CD4-positive, alpha-beta T cell treated with Interleukin-4 for 4 hours (primary cell): ENCODE data around the gene CFH.
A peak's percentile ranks its signal among the peaks of the same experiment; 100 is the strongest.
"Not testable (repeated sequence)": the region's sequence is repeated elsewhere in the genome, so short reads cannot be mapped to it uniquely, and the experiment has no call there.

ENCODE experiments used
- DNase-seq: peaks from one replicate; pipeline ENCODE4 v3.0.0-alpha.2; 2020

Gene CFH

GRCh38 chr1:196651637-196652215 lies at the start of gene CFH:
Gene CFH, plus strand, starts transcription at chr1:196652043. Its CDS starts 75 bp downstream, at chr1:196652118.
- DNase-seq: no peak

DNA sequence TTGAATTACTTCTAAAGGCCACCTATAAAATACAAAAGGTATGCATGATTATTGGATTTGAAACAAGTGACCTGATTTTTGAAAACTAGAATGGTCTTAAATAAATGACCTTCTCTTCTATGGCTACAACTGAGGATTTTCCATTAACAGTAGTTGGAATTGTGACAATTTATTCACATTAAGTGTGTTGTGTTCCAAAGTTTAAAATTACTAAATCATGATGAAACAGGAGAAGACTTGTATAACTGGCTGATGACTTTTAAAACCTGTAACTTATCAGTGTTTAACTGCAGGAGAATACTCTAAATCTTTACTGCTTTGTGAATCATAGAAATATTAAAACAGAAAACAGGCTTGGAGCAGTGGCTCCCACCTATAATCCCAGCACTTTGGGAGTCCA lies 48.2 kb upstream of the CFH start:
- DNase-seq: no peak

GRCh38 chr1:196607981-196608380 lies 43.9 kb upstream of the CFH start:
- no peak for DNase-seq

- DNase-seq: no peak
These were observed 43.2 kb upstream of the CFH start, which contains the start of gene KCNT2 for GRCh38 chr1:196608390-196609369. Gene KCNT2, minus strand, starts transcription at chr1:196608440. Its CDS starts 131 bp downstream, at chr1:196608309.

GRCh38 chr1:196609370-196609737 lies 42.5 kb upstream of the CFH start:
- no peak for DNase-seq

- no peak for DNase-seq
These were observed 40.0 kb upstream of the CFH start for GRCh38 chr1:196611873-196612272.

DNA sequence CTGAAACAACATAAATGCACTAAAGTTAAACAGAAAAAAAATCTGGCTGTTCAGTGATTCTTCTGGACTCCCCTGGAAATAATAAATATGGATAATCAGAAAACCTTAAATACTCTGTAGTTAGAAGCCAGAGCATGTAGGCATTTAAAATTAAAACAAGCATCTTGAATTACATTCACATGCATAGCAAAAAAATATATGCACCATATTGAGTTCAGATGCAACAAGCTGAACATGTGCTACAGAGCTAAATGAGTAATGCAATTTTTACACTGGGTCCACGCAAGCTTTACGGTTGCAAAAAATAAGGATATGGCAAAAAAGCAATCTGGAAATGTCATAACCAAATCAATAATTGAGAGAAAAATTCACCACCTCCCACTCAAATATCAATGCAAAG lies 32.1 kb upstream of the CFH start:
- DNase-seq: no peak

GRCh38 chr1:196623079-196623478 lies 28.8 kb upstream of the CFH start:
- no peak for DNase-seq

- DNase-seq: no peak
These were observed 23.0 kb upstream of the CFH start for GRCh38 chr1:196628838-196629237.

- DNase-seq: no peak
These were observed 14.2 kb upstream of the CFH start for GRCh38 chr1:196637606-196638005.

DNA sequence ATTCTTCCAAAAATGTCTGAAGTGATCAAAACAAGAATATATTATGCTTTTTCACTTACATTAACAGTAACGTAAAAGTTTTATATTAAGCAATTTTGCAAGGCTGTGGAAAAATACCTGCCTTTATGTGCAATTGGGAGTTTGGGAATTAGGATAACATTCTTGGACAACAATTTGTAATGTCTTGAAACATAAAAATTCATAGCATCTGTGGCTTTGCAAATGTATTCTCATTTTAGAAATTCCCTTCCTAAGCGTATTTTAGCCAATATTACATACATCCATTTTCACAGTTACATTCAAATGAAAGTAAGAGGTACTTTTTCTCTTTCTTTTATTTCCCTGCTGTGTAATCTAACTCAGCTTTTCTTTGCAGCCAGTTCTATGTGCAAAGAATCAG lies 13.4 kb upstream of the CFH start:
- no peak for DNase-seq

- not testable (repeated sequence) for DNase-seq
These were observed 12.6 kb upstream of the CFH start for GRCh38 chr1:196639291-196639690.

GRCh38 chr1:196640976-196641375 lies 10.9 kb upstream of the CFH start:
- no peak for DNase-seq

GRCh38 chr1:196649990-196650389 lies 1.9 kb upstream of the CFH start:
- DNase-seq: no peak

DNA sequence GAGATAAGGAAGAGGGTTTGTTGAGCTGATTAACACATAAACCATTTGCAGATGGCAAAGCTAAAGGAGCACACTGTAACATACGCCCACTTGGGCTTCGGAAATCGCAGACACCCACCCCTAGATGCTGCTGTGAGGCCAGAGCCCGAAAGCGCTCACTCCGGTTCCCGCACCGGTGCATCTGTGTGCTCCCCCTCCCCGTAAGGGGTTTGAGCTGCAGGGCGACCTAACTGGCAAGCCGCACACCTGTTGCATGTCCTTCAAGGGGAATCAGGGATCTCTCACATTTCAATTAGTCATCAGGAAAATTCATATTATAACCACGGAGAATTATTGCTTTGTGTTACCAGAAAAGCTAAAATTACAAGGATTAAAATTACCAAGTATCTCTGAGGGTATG lies 1.4 kb upstream of the CFH start:
- DNase-seq: no peak

DNA sequence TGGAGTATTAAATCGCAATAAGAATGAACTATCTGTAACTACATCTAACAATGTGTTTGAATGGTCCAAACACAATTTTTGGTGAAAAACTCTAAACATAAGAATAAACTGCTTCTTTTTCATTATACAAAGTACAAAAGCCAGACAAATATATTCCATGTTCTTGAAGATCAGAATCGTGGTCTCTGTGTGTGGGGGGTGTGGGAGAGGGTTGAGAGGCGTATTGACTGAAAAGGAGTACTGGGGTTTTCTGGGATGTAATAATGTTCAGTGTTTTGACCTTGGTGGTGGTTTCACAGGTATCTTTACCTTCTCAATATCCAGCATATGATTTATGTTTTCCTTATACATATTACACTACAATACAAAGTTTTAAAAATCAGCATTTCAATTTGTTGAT lies 764 bp upstream of the CFH start:
- DNase-seq: no peak

- no peak for DNase-seq
These were observed 2.4 kb downstream of the CFH start for GRCh38 chr1:196654271-196654670.

GRCh38 chr1:196655071-196655470 lies 3.2 kb downstream of the CFH start:
- no peak for DNase-seq

GRCh38 chr1:196655494-196655893 lies 3.7 kb downstream of the CFH start:
- DNase-seq: no peak

- no peak for DNase-seq
These were observed 7.6 kb downstream of the CFH start for GRCh38 chr1:196659471-196659870.

- DNase-seq: no peak
These were observed 8.4 kb downstream of the CFH start for GRCh38 chr1:196660272-196660671.

- peak; percentile 41 for DNase-seq
These were observed 9.0 kb downstream of the CFH start for GRCh38 chr1:196660852-196661251.

- DNase-seq: no peak
These were observed 9.5 kb downstream of the CFH start for GRCh38 chr1:196661345-196661744.

DNA sequence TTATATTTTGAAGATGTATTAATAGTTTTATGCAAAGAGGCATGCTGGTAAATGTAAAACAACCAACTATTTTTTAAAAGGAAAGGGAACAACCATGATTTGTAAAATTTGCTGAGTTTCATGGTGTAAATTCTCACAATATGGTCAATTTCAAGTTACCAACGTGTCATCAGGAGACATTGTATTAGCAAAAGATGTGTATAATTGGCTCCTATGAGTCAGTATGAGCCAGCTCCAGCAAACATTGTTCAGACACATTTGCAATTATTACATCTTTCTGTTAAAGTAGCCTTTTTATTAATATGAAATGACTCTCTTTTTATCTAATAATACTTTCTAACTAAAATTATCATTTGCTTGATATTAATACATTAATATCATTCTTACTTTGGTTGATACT lies 15.3 kb downstream of the CFH start:
- DNase-seq: no peak
